PC-9 (cell line): ENCODE results near the gene FSTL1. TPM values are rescaled to one million over a fixed set of nuclear protein-coding genes. Genes with fewer than 3 reads are reported as not detected.

Experiments
- BruUV-seq: library from RNA; stranded (reverse); fragments of 400-500 nt; replicated peaks from 2 replicates; lab custom pipeline; 2021; lab: Mats Ljungman, UMichigan
- CTCF ChIA-PET: fragments of 300-600 bp; sonication (Branson Sonifier 250); formaldehyde crosslinking; loops from one replicate; lab custom pipeline; 2022; ENCODE audit warnings: antibody characterized with exemption; lab: Charles Lee
- POLR2A ChIA-PET: fragments of 300-600 bp; sonication (Branson Sonifier 250); formaldehyde crosslinking; loops from one replicate; lab custom pipeline; 2022; ENCODE audit warnings: antibody characterized with exemption; ENCODE audit not compliant: unreplicated experiment; lab: Charles Lee
- DNase-seq, 2 experiments: peaks; one replicate each; pipeline versions ENCODE4 v3.0.0 to v3.0.0-alpha.2; 2015 to 2022; ENCODE audit warnings: mixed read lengths in 1 of 2
- H2AFZ ChIP-seq: fragments of 200-600 bp; sonication (generic); 2 replicates; pipeline ENCODE4 v1.8.1; 2017; ENCODE audit warnings: antibody characterized with exemption
- H3F3A ChIP-seq: fragments of 200-600 bp; sonication (generic); 2 replicates; pipeline ENCODE4 v1.8.1; 2017; ENCODE audit warnings: antibody characterized with exemption, mild to moderate bottlenecking, low read depth; ENCODE audit not compliant: insufficient read depth
- H3K27ac ChIP-seq: fragments of 200-600 bp; sonication (generic); 2 replicates; pipeline ENCODE4 v1.6.1; 2016; ENCODE audit warnings: mixed run types
- H3K27me3 ChIP-seq: fragments of 200-600 bp; sonication (generic); 2 replicates; pipeline ENCODE4 v1.6.1; 2016; ENCODE audit warnings: low read depth, mixed run types; ENCODE audit not compliant: insufficient read depth
- H3K36me3 ChIP-seq: fragments of 200-600 bp; sonication (generic); 2 replicates; pipeline ENCODE4 v1.6.1; 2016; ENCODE audit warnings: low read depth, mixed run types
- H3K4me1 ChIP-seq: fragments of 200-600 bp; sonication (generic); replicated peaks from 2 replicates; pipeline ENCODE4 v1.6.1; 2016; ENCODE audit warnings: mixed run types; ENCODE audit not compliant: insufficient read depth
- H3K4me2 ChIP-seq: fragments of 200-600 bp; sonication (generic); 2 replicates; pipeline ENCODE4 v1.6.1; 2017; ENCODE audit warnings: mixed run types
- H3K4me3 ChIP-seq: fragments of 200-600 bp; sonication (generic); 2 replicates; pipeline ENCODE4 v1.6.1; 2016; ENCODE audit warnings: mixed run types
- H3K79me2 ChIP-seq: fragments of 200-600 bp; sonication (generic); 2 replicates; pipeline ENCODE4 v1.6.1; 2017; ENCODE audit warnings: low read depth, mixed run types
- H3K9me2 ChIP-seq: fragments of 200-600 bp; sonication (generic); 2 replicates; pipeline ENCODE4 v1.8.1; 2017; ENCODE audit warnings: mild to moderate bottlenecking; ENCODE audit not compliant: insufficient read depth
- H3K9me3 ChIP-seq: fragments of 200-600 bp; sonication (generic); 2 replicates; pipeline ENCODE4 v1.8.1; 2016; ENCODE audit warnings: low read depth; ENCODE audit not compliant: insufficient read depth
- H4K20me1 ChIP-seq: fragments of 200-600 bp; sonication (generic); 2 replicates; pipeline ENCODE4 v1.8.1; 2017; ENCODE audit not compliant: insufficient read depth
- CTCF ChIP-seq: fragments of 200-600 bp; sonication (generic); conservative IDR thresholded peaks from 2 replicates; pipeline ENCODE4 v1.6.1; 2017; ENCODE audit warnings: mixed run types, antibody characterized with exemption, mild to moderate bottlenecking, moderate library complexity
- EZH2 ChIP-seq: fragments of 200-600 bp; sonication (generic); IDR thresholded peaks from 2 replicates; pipeline ENCODE4 v1.8.0; 2017; ENCODE audit warnings: antibody characterized with exemption, low read depth
- intact Hi-C: fragments of 100-400 bp; cut with micrococcal nuclease; formaldehyde crosslinking; loops from one replicate; pipeline ENCODE4 v1.10.0; 2022; ENCODE audit not compliant: unreplicated experiment
- total RNA-seq: library from RNA; stranded (reverse); gene quantifications from 2 replicates; pipeline ENCODE4 v1.2.3, GENCODE V29; 2021

The FSTL1 gene
- total RNA-seq, 1 experiment from 2014 or later = 225 TPM

DNA sequence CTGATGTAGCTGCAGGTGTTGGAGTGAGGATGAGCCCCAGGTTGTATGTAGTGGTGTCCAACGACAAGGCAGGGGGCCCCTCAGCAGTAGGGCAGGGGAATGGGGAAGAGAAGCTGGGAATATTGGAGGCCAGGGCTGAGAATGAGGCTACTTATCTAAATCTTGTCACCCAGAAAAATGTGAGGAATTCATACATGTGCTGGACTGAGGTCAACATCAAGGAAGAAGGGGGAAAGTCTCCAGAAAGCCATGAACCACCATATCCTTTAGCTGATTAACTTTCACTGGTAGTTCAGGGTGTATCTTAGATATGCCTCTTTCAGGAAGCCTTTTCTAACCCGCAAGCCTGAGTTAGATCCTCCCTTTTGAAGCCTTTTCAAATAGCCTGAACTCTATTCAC, 22.6 kb upstream of the FSTL1 start:
- ChIA-PET CTCF (interaction anchor here (0.6 kb wide), 1 partner anchor 123 kb away, joined by 5 read pairs; no protein-coding TSS in a partner anchor), POLR2A (interaction anchor here (0.7 kb wide), 2 partner anchors 109 to 124 kb away, joined by 4 to 7 read pairs; partner anchors contain the start of gene LRRC58)
- TF ChIP-seq CTCF (no peak), EZH2 (no peak)
- Histone ChIP-seq H3K36me3 (no peaks in the 10 kb centered on the region), H3K4me1 (peaks cover 41% of the 10 kb centered on the region), H3F3A (peaks cover 11% of the 10 kb centered on the region), H2AFZ (no peak overlapping the region), H3K27ac (no peak overlapping the region), H3K27me3 (no peaks in the 10 kb centered on the region), H3K79me2 (no peaks in the 10 kb centered on the region), H3K9me2 (no peaks in the 10 kb centered on the region), H3K4me2 (no peak overlapping the region), H4K20me1 (no peaks in the 10 kb centered on the region), H3K9me3 (no peaks in the 10 kb centered on the region), H3K4me3 (no peak overlapping the region)
- DNase-seq = no peak
- intact Hi-C loops = no loop called here
- no TSS peak for BruUV-seq

DNA sequence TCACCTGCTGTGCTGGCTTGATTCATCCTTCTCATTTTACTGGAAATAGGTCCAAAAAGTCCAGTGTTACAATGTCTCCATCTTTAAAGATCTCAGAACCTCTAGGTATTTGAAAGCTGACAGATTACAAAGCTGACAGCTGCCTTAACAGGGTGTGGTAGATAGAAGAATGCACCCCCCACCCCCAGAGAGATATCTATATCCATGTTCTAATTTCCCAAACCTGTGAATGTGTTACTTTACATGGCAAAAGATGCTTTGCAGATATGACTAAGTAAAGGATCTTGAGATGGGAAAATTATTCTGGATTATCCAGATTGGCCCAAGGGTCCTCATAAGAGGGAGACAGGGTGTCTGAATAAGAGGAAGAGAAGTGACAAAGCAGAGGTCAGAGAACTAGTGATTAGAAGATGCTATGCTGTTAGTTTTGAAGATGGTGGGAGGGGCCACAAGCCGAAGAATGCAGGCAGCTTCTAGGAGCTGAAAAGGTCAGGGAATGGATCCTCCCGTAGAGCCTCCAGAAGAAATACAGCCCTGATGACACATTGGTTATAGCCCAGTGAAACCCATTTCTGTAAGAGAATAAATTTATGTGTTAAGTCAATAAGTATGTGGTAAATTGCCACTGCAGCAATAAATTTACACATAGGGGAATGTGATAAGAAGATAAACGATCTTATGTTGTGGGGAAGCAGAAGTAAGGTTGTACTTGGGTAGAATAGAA, 21.5 kb upstream of the FSTL1 start:
- H4K20me1 ChIP-seq = no peaks in the 10 kb centered on the region
- no peak for DNase-seq
- peaks cover 14% of the 10 kb centered on the region for H3F3A ChIP-seq
- TF ChIP-seq EZH2 (no peak), CTCF (no peak)
- POLR2A ChIA-PET = no interaction called here
- no peak overlapping the region for H2AFZ ChIP-seq
- no peaks in the 10 kb centered on the region for H3K79me2 ChIP-seq
- H3K4me3 ChIP-seq = no peak overlapping the region
- H3K36me3 ChIP-seq = no peaks in the 10 kb centered on the region
- no peak overlapping the region; the same call in 1 of the 2 replicates for H3K4me2 ChIP-seq
- CTCF ChIA-PET = no interaction called here
- no peaks in the 10 kb centered on the region for H3K27me3 ChIP-seq
- no peak overlapping the region for H3K27ac ChIP-seq
- no peaks in the 10 kb centered on the region for H3K9me3 ChIP-seq
- intact Hi-C loops = no loop called here
- no TSS peak for BruUV-seq
- H3K4me1 ChIP-seq = peaks cover 50% of the 10 kb centered on the region
- H3K9me2 ChIP-seq = no peaks in the 10 kb centered on the region

- Histone ChIP-seq H3K4me3 (no peak overlapping the region), H3K4me1 (peaks cover 50% of the 10 kb centered on the region), H2AFZ (no peak overlapping the region), H4K20me1 (no peaks in the 10 kb centered on the region), H3K9me2 (no peaks in the 10 kb centered on the region), H3K4me2 (peak overlapping the region; percentile 0; the same call in 1 of the 2 replicates), H3K27me3 (no peaks in the 10 kb centered on the region), H3K36me3 (no peaks in the 10 kb centered on the region), H3K79me2 (no peaks in the 10 kb centered on the region), H3K9me3 (no peaks in the 10 kb centered on the region), H3F3A (peaks cover 14% of the 10 kb centered on the region), H3K27ac (no peak overlapping the region)
- POLR2A ChIA-PET = interaction anchor here (0.6 kb wide), 1 partner anchor 377 kb away, joined by 4 read pairs; no protein-coding TSS in a partner anchor
- intact Hi-C loops = no loop called here
- CTCF ChIA-PET = no interaction called here
- TF ChIP-seq EZH2 (no peak), CTCF (no peak)
- DNase-seq = no peak
- no TSS peak for BruUV-seq
Measured at GRCh38 chr3:120471643-120472042, 20.9 kb upstream of the FSTL1 start.
